HG03097 (cell line): Measurements from ENCODE around the gene ADPRH.
A peak's percentile ranks its signal among the peaks of the same experiment; 100 is the strongest.
"Not testable (repeated sequence)": the region's sequence is repeated elsewhere in the genome, so short reads cannot be mapped to it uniquely, and the experiment has no call there.

Source experiments
- ATAC-seq: cut with Tn5 transposase; IDR thresholded peaks from one replicate; pipeline ENCODE4 v1.9.1; 2021; ENCODE audit not compliant: unreplicated experiment, low FRiP score

The ADPRH gene

DNA sequence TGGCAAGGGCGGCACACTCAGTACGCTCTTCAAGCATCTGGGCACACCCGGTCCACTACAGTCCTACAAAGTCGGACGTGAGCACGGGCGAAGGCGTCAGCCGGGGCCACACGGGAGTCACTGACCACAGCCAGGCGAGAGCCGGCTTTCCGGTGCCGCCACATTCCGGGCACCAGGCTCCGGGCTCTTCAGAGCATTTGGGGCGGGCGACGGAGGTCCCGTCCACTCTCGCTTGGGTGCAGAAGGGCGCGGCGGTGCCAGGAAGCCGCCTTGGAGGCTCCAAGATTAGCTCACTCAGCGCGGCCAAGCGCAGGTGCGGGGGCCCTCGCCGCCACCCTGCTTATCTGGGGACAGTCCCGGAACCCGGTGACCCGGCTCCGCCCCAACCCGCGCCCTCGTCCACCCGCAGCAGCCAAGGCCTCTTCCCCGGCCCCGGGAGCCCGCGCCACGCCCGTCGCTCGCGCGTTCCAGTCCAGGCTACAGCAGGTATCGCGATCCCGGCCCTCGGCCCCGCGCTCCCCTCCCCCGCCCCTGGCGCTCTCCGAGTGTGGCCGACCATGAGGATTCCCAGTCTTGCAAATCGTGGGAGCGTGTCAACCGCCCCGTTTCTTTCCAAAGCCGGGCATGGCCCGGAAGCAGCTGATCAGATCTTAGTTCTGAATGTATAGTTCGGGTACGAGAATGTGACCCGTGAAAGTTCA lies at the start of gene ADPRH:
Gene ADPRH, plus strand, starts transcription at position 127 of the 701 bp plus-strand sequence. CDS start 2,678 bp downstream, outside the sequence.
- peak; percentile 52 for ATAC-seq

DNA sequence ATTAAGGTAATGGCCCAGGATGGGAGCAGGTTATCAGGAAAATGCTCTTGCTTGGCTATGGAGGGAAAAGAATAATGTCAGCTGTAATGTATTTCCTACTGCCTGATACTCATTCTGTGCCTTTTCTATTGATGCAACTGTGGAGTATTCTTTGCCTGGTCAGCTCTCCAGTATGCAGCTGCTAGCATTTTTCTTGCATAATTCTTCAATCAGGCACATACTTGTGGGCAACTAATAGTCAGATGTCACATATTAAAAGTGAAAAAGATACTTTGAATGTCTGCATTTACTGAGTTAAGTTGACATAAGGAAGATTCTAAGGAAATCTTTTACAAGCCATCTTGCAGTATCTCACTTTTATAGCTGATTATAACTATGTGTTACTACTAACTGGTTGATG lies 49.4 kb upstream of the ADPRH start:
- ATAC-seq, result no peak

DNA sequence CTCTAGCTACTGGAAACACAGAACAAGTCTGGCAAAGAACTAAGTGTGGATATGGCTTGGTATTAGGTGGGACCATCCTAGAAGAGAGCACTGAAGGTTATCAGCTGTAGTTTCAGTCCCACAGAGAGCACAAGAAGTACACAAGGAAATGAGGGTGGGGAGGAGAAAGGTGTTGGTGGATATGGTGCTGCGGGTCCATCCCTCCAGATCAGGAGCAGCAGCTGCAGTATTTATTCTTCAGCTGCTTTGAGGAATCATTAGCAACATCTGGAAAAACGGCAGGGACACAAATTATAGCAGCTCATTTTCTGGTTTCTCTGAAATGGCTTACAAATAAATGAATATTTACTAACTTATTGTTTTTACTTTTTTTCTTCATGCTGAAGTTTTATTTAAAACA lies 48.8 kb upstream of the ADPRH start:
- ATAC-seq, result no peak

DNA sequence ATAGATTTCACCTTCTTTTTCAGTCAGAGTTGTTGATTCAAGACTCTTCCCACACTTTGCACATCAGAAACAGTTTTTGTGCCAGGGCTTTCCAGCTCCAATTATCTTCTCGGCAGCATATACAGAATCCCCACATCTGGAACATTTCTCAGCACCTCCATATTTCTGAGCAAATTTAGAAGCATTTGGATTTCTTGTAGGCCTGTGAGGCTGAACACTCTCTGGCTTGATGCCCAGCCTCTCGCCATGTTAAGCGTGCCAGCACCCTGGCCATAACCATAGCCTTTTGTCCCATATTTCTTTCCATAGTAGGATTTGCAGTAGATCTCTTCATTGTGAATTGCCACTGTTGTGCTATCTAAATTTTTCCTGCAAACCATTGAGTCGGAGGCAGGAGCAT lies 48.1 kb upstream of the ADPRH start:
- no peak for ATAC-seq

DNA sequence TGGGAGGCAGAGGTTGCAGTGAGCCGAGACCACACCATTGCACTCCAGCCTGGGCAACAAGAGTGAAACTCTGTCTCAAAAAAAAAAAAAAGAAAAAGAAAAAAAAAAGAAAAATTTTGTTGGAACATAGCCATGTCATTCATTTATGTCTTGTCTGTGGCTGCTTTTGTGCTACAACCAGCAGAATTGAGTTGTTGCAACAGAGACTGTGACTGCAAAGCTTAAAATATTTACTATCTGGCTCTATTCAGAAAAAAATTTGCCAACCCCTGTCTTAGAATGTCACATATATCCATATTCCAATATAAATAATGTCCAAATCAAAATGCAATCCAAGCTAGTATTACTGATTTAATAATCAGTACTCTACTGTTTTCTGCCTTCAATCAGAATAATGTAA lies 45.0 kb upstream of the ADPRH start:
- ATAC-seq, result no peak

DNA sequence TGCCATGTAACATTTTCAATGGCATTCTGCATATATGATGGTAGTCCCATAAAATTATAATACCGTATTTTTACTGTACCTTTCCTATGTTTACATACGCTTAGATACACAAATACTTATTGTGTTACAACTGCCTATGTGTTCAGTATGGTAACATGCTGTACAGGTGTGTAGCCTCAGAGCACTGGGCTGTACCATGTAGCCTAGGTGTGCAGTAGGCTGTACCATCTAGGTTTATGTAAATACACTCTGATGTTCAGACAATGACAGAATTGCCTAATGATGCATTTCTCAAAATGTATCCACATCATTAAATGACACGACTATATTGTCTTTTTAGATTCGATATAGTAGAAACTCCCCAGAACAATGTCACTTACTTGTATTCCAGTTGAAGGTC lies 42.5 kb upstream of the ADPRH start:
- ATAC-seq, result no peak

DNA sequence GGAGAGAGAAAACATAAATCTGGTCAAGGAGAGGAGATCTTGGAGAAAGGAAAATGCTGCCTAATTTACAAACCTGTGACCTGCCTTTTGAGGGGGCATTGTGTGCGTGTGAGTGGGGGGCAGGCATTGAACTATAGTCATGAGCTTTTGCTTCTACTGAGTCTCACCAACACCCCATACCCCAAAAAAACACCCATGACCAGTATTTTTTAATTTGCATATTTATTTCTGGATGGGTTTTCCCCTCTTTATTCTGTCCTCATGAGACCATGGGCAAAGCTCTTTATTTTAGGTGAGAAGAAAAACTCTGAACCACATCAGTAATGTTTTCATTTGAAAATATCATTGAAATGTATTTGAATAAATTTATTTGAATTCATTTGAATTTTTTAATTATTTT lies 40.5 kb upstream of the ADPRH start:
- no peak for ATAC-seq

DNA sequence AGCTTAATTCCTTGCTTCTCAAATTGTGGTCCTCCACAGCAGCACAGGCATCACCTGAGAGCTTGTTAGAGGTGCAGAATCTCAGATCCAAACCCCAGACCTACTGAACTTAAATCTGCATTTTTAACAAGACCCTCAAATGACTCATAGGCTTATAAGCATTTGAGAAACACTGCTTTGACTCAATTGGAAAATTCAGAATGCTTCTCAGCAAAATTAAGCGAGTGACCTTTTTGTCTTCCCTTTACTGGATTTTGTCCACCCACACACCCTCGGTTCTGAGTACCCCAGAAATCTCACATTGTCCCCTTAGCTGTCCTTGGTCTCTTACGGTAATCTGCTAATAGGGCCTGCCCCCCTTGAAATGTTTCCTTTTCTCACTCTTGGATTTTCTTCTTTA lies 37.7 kb upstream of the ADPRH start:
- ATAC-seq, result no peak

DNA sequence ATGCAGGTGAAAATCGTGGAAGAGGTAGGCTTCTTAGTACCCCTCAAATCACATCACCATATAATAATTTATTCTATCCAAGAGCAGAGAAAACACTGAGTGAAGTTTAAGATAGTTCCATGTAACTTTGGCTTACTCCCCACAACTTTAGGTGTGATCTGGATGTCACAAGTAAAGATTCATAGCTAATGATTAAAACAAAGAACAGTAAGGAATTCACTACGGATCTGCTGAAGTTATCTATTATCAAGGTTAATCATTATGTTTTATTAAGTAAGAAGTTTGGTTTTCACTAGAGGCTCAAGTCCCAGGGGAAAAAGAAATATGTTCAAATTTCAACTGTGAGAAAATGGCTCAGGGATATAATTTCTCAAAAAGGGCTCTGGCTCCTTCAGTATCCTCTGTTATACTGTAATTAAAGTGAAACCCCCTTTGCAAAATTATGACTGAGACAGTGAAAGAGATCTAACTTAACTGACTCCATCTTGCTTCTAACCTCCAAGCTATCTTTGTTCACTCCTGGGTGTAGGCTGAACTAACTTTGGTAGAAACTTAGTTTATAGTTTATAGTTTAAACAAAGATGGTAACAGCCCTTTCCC lies 37.0 kb upstream of the ADPRH start:
- peak; percentile 50 for ATAC-seq

DNA sequence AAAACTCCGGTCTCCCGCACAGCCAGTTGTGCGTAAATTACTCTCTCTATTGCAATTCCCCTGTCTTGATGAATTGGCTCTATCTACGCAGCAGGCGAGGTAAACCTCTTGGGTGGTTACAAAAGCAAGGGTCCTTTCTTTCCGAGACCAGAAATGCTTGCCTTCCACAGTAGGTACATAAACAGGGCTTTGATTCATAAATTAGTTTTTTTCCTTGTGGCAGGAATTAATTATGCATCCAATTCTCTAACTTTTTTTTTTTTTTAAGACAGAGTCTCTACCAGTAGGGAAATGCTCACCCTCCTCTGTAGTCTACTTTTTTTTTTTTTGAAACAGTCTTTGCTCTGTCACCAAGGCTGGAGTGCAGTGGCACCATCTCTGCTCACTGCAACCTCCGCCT lies 36.1 kb upstream of the ADPRH start:
- ATAC-seq, result no peak

DNA sequence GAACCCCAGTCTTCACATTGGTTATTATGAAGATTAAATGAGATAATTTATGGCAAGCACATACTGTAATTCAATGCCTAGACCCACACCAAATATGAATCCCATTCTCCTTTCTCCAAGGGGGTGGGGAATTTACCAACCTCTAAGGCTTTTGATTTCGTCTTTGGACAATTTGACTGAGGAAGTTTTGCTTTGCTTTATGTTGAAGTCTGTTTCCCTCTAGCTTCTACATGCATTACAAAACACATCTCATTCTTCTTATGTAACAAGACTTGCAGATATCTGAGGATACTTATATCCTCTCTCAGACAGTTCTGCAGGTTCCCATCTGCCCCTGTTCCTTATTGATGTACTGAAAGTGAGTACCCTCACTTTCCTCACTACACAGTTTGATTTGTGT lies 32.1 kb upstream of the ADPRH start:
- no peak for ATAC-seq

DNA sequence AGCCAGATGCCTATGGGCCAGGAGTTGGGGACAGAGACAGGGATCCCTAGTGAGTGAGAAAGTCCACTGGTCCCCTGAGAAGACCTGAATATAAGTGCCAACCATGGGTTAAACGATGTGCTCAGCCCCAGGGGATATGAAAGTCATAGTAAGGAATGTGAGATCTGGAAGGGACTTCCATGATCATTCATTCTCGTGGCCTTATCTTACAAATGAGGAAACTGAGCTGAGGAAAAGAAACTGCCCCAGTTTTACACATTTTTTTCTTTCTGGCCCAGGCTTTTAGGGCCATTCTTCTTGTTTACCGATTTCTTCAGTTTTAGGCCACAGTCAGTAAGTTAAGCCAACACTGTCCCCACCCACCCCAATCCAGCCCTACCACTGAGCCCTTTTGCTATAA lies 31.0 kb upstream of the ADPRH start:
- no peak for ATAC-seq

DNA sequence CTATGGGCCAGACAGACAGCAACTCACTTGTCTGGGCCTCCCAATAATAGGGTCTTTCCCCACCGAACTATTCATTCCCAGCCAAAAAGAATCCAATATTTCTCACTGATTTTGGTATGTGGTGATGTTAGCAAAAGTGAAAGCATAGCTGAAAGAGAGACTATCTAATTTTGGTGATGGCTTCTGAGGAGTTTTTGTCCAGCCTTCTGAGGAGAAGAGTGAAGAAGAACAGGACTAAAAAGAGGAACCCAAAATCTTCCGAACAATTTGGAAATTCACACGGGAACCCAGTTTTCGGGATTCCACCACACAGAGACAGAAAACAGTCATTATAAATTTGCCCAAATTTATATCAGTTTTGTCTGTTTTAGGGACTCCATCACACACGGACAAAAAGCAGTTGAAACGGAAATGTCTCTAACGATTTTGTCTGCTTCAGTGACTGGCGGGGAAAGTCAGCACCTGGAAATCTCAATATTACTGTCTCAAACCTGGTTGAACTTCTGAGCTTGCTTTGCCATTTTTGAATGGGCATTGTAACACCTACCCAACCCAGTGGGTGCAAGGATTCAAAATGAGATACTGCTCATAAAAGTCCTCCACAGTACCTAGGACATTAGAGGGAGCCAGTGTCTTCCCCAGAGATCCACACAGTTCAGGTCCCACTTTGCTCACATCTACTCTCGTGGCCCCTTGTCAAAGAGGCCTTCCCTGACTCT lies 28.9 kb upstream of the ADPRH start:
- ATAC-seq, result no peak

DNA sequence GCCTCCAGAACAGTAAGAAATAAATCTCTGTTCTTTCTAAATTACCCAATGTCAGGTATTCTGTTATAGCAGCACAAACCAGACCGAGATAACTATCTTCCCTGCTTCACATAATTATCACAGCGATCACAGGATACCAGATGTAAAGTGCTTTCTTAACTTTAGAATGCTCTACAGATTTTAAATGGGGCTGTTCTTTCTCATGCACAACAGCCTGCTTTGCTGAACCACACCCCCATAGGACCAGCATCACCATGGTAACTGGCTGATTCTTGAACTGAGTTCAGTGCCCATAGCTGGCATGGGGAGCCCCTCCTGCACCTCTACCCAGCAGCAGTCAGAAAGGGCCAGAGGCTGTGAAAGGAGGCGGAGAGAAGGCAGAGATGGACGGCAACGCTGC lies 27.7 kb upstream of the ADPRH start:
- ATAC-seq, result no peak

DNA sequence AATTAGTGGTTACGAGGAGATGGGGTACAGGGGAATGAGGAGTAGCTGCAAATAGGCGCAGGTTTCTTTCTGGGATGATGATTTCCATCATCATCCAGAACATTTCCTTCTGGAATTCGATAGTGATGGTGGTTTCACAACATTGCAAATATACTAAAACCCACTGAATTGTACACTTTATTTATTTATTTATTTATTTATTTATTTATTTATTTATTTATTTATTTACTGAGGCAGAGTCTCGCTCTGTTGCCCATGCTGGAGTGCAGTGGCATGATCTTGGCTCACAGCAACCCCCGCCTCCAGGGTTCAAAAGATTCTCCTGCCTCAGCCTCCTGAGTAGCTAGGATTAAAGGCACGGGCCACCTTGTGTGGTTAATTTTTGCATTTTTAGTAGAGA lies 26.4 kb upstream of the ADPRH start:
- not testable (repeated sequence) for ATAC-seq

DNA sequence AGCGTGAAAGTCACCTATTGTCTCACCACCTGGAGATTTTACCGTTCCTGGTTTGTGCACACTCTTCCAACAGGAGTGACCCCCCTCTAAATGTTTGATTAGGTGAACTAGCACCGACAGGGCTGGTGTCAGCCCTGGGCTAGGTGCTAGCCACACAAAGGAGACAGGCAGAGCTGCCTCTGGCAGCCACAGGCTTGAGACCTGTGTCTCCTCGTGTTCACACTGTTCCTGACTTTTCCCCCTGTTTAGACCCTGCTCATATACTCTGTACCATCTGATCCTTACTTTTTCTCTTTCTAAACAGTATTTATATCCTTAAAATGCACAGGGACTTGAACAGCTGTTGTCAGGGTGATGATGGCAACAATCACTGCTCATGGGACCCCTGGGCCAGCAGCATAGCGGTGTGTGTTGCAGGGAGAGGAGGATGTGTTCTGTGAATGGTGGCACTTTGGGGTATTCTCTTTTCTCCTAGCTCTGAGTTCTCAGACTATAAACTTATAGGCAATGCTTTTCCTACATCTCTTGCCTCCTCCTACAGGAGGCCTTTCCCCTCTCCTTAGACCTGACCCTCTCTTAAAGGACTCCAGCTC lies 25.4 kb upstream of the ADPRH start:
- ATAC-seq, result no peak

DNA sequence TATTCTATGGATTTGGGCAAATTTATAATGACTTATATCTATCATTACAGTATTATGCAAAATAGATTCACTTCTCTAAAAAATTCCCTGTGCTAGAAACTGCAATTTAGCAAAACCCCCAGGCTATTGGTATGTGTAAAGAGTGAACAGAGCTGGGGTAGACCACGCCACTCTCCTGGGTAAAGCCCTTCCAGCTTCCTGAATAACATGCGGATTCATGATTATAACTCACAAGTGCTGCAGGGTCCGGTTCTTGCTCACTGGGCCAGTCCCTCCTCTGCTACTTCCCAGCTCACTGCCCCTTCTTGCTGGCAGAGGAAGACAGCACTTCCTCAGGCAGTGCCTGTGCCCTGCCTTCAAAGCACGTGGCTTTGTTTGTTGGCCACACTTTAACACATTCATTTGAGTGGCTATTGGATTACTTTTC lies 24.0 kb upstream of the ADPRH start:
- ATAC-seq, result no peak

DNA sequence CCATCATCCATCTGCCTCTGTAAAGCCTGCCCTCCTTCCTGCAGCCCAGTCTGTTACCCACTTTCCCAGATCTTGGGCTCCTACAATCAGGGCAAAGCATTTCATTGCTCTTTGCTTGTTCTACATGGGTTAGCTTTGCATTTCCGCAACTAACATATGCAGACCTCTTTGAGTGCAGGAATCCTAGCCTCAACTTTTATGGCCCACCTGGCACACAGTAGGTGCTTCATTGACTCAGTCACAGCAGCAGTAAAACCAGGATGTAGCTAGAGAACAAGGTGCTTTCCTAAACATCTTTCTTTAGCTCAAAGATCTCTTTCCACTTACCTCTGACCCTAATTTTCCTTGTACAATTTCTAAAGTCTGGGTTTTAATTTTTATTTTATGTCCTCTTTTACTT lies 23.4 kb upstream of the ADPRH start:
- no peak for ATAC-seq

DNA sequence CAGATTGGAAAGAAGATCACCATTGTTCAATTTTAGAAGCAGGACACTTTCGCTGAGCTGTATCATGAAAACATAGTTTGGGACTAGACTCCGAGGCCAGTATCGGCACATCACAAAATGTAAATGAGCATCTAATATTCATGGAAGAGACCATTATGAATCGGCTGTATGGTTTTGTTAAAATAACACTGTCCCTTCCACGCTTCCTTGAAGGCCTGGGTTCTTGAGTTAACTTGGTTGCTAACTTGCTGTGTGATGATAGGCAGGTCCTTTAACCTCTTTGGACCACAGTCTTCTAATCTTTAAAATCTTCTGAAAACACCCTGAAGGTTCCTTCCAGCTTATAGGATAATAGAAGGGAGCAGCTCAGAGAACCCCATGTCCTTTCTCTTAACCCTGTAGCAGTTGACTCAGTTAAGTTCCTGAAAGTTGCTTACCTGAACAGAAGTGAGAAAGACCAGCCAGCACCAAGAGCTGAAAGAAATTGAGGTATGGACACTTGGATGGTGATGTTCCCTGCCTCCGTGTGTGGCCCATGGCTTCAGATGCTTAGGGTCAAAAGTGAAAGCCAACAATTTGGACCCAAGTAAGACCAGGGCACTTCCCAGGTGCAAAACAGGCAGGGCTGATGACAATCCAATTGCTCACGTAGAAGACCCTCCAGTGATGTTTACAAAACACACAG lies 22.0 kb upstream of the ADPRH start:
- ATAC-seq, result no peak

DNA sequence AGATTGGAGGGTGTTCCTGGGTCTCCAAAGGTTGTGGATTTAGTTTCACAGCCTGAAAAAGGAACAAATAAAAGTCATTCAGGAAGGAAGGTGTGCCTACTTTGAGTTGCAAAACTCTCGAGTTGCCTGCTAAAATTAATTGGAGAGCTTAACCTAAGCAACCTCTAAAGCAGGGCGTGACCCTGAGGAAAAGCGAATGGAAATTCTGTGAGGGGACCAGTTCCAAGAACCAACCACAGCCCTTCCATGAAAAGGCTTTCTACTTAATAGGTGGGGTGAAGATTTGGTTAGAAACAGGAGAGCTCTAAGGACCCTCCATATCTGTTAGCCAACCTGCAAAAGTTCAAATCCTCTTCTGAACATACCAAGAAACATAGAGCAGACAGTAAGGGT lies 21.4 kb upstream of the ADPRH start:
- ATAC-seq, result no peak
